ENCODE data around the gene PLXNB3.
"Not testable (repeated sequence)": the region's sequence is repeated elsewhere in the genome, so short reads cannot be mapped to it uniquely, and the experiment has no call there.

Gene PLXNB3

GRCh38 chrX:153794018-153794896 lies 30.2 kb downstream of the PLXNB3 start, which contains the start of the genes IDH3G and SSR4:
TSS of gene IDH3G (minus strand) at chrX:153794375. CDS start at chrX:153794326, 49 bp downstream.
TSS of gene SSR4 (plus strand) at chrX:153794668. CDS start at chrX:153794688, 20 bp downstream.
- DNase-seq = peak; percentile 89 to 93

- DNase-seq = no peak
Observed at GRCh38 chrX:153794897-153795816, 31.1 kb downstream of the PLXNB3 start.

GRCh38 chrX:153797415-153798015 lies 33.5 kb downstream of the PLXNB3 start:
- DNase-seq = no peak

GRCh38 chrX:153799326-153799725 lies 35.3 kb downstream of the PLXNB3 start:
- no peak for DNase-seq

- no peak for DNase-seq
Observed at GRCh38 chrX:153800177-153800722, 36.2 kb downstream of the PLXNB3 start.

GRCh38 chrX:153800746-153801145 lies 36.7 kb downstream of the PLXNB3 start:
- DNase-seq = no peak

GRCh38 chrX:153801669-153802068 lies 37.6 kb downstream of the PLXNB3 start:
- DNase-seq = no peak

GRCh38 chrX:153802513-153803045 lies 38.5 kb downstream of the PLXNB3 start:
- no peak for DNase-seq

- DNase-seq = no peak
Observed at GRCh38 chrX:153803211-153804099, 39.4 kb downstream of the PLXNB3 start.

- DNase-seq = no peak
Observed at GRCh38 chrX:153804100-153804595, 40.1 kb downstream of the PLXNB3 start.

GRCh38 chrX:153804621-153805020 lies 40.6 kb downstream of the PLXNB3 start:
- DNase-seq = no peak

- DNase-seq = no peak
Observed at GRCh38 chrX:153805436-153805835, 41.4 kb downstream of the PLXNB3 start.

- DNase-seq = no peak
Observed at GRCh38 chrX:153806999-153807575, 43.0 kb downstream of the PLXNB3 start.

GRCh38 chrX:153807976-153808375 lies 43.9 kb downstream of the PLXNB3 start:
- no peak for DNase-seq

- DNase-seq = no peak
Observed at GRCh38 chrX:153812220-153812619, 48.2 kb downstream of the PLXNB3 start.

- no peak for DNase-seq
Observed at GRCh38 chrX:153813161-153813560, 49.1 kb downstream of the PLXNB3 start.

GRCh38 chrX:153814591-153815315 lies 50.7 kb downstream of the PLXNB3 start:
- DNase-seq = peak; percentile 41 to 43

GRCh38 chrX:153816831-153817690 lies 53.0 kb downstream of the PLXNB3 start:
- DNase-seq = peak in 1 of 2 experiments; percentile 14

- DNase-seq = not testable (repeated sequence)
Observed at GRCh38 chrX:153818064-153818463, 54.0 kb downstream of the PLXNB3 start.

Measured in Kasumi-1 (cell line).